DND-41 (cell line): ENCODE results near the gene DEAF1.

Experiments used
- ATAC-seq: fragments of 200-7000 bp; cut with Tn5 transposase; 3 replicates; pipeline ENCODE4 v1.9.1; 2021; ENCODE audit warnings: low read depth; ENCODE audit not compliant: insufficient read depth
- DNase-seq: peaks from one replicate; pipeline ENCODE4 v3.0.0-alpha.2; 2020
- H2AFZ ChIP-seq: 2 replicates; pipeline ENCODE4 v1.6.0; 2012; ENCODE audit warnings: low read depth, low read length
- H3K27ac ChIP-seq: 2 replicates; pipeline ENCODE4 v1.5.1; 2012; ENCODE audit warnings: low read length, inconsistent platforms
- H3K27me3 ChIP-seq: fragments of 200-600 bp; sonication (generic); 2 replicates; pipeline ENCODE4 v1.6.0; 2012; ENCODE audit warnings: low read length, mild to moderate bottlenecking, inconsistent platforms; ENCODE audit not compliant: insufficient read depth, poor library complexity
- H3K36me3 ChIP-seq: 2 replicates; pipeline ENCODE4 v1.5.1; 2012; ENCODE audit warnings: low read length, inconsistent platforms; ENCODE audit not compliant: insufficient read depth
- H3K4me1 ChIP-seq: 2 replicates; pipeline ENCODE4 v1.5.1; 2012; ENCODE audit warnings: mild to moderate bottlenecking, low read length; ENCODE audit not compliant: insufficient read depth
- H3K4me2 ChIP-seq: 2 replicates; pipeline ENCODE4 v1.6.0; 2012; ENCODE audit warnings: mild to moderate bottlenecking, moderate library complexity, low read length, inconsistent platforms; ENCODE audit not compliant: insufficient read depth
- H3K4me3 ChIP-seq, 2 experiments: fragments of 200-600 bp in 1 of 2; shearing (Covaris generic) in 1 of 2; 2 replicates each; pipeline ENCODE4 v1.5.1; 2012 to 2016; ENCODE audit warnings: inconsistent platforms in 2 of 2, low read length in 2 of 2, mild to moderate bottlenecking in 2 of 2, low read depth in 1 of 2, moderate library complexity in 1 of 2
- H3K79me2 ChIP-seq: 2 replicates; pipeline ENCODE4 v1.6.0; 2012; ENCODE audit warnings: low read length, inconsistent platforms; ENCODE audit not compliant: insufficient read depth
- H3K9ac ChIP-seq: 2 replicates; pipeline ENCODE4 v1.6.0; 2012; ENCODE audit warnings: low read depth, mild to moderate bottlenecking, inconsistent platforms, low read length, moderate library complexity
- H3K9me3 ChIP-seq: 2 replicates; pipeline ENCODE4 v1.5.1; 2012; ENCODE audit warnings: low read length, moderate library complexity, mild to moderate bottlenecking, inconsistent platforms; ENCODE audit not compliant: insufficient read depth, severe bottlenecking
- H4K20me1 ChIP-seq: 2 replicates; pipeline ENCODE4 v1.6.0; 2012; ENCODE audit warnings: low read length; ENCODE audit not compliant: insufficient read depth
- CTCF ChIP-seq: IDR thresholded peaks from 2 replicates; pipeline ENCODE4 v1.5.1; 2012; ENCODE audit warnings: borderline replicate concordance, low read length, moderate library complexity, mild to moderate bottlenecking; ENCODE audit not compliant: poor library complexity, severe bottlenecking; ENCODE audit errors: extremely low read depth
- EZH2 ChIP-seq: IDR thresholded peaks from 3 replicates; pipeline ENCODE4 v1.6.1; 2012; ENCODE audit warnings: borderline replicate concordance, low read depth, mild to moderate bottlenecking, moderate library complexity, low read length, inconsistent platforms; ENCODE audit not compliant: severe bottlenecking

The DEAF1 gene

DNA sequence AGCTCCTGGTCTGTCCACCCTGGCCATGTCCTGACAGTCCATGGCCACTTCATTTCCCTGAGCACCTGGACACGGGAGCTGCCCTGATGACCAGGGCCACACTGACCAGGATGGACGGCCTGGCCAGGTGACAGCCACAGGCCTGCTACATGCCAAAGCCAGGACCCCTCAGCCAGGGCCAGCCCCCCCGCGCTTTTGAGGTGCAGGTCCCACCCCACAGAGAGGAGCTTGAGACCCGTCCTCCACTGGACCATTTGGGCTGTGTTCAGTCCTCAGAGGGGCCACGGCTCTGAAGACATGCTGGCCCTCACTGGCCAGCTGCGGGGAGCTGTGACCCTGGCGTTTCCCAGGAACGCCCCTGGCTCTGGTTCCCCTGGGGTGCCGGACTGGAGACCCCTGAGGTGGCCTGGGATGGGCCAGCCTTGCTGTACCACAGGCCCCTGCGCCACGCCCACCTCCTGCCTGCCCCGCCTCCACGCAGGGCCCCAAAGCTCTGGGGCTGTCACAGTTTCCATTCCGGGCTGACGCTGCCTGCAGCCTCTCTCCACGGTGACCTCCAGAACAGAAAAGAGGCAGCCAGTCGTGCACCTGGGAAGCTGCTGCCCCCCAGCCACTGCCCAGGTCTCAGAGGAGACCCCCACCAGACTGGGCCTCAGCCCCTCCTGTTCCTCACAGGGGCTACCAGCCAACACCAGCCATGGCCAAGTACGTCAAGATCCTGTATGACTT, 29.2 kb upstream of the DEAF1 start:
- Histone ChIP-seq H3K27me3 (no peaks in the 10 kb centered on the region), H3K4me3 (no peak overlapping the region), H3K4me2 (no peak overlapping the region), H4K20me1 (peaks cover 15% of the 10 kb centered on the region), H3K79me2 (no peaks in the 10 kb centered on the region), H3K36me3 (no peaks in the 10 kb centered on the region), H3K4me1 (peaks cover 7% of the 10 kb centered on the region), H3K9ac (no peak overlapping the region), H2AFZ (no peak overlapping the region), H3K27ac (no peak overlapping the region), H3K9me3 (no peaks in the 10 kb centered on the region)
- ATAC-seq (no peak), DNase-seq (no peak)
- TF ChIP-seq CTCF (no peak), EZH2 (no peak)

DNA sequence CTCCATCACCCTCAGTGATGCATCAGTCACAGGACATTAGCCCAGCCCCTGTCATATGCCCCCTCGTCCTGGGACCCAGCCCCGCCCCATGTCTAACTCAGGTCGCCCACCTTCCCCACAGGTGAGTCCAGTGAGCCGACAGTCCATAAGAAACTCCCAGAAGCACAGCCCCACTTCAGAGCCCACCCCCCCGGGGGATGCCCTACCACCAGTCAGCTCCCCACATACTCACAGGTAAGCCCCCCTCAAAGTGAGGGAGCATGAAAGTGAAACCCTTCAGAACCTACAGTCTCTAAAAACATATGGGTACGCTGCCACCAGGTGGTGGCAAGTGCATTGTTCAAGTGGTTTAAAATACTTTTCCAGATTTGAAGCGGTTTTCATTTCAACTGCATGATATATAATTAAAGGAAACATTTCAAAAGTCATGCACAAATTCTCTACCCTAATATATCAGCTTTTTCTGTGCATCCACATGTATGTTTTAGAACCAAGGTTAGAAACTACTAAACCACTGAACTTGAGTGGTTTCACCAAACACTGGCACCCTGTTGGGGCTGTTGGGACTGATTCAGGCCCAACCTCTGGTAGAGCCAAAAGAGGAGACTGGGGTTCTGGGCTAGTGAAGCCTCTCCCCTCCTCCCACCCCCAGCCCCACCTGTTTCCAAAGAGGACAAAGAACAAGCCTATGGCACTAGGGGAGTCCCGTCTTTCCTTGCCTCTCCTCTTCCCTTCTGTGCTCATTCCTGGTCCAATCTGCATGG, 28.3 kb upstream of the DEAF1 start:
- Histone ChIP-seq H3K4me1 (peaks cover 7% of the 10 kb centered on the region), H3K9ac (no peak overlapping the region), H4K20me1 (peaks cover 15% of the 10 kb centered on the region), H3K9me3 (no peaks in the 10 kb centered on the region), H3K36me3 (no peaks in the 10 kb centered on the region), H3K4me3 (no peak overlapping the region), H3K4me2 (no peak overlapping the region), H3K27ac (no peak overlapping the region), H2AFZ (no peak overlapping the region), H3K79me2 (no peaks in the 10 kb centered on the region), H3K27me3 (no peaks in the 10 kb centered on the region)
- ATAC-seq (peak; percentile 60), DNase-seq (peak; percentile 57)
- TF ChIP-seq EZH2 = no peak
- peak; percentile 76 for TF ChIP-seq CTCF

DNA sequence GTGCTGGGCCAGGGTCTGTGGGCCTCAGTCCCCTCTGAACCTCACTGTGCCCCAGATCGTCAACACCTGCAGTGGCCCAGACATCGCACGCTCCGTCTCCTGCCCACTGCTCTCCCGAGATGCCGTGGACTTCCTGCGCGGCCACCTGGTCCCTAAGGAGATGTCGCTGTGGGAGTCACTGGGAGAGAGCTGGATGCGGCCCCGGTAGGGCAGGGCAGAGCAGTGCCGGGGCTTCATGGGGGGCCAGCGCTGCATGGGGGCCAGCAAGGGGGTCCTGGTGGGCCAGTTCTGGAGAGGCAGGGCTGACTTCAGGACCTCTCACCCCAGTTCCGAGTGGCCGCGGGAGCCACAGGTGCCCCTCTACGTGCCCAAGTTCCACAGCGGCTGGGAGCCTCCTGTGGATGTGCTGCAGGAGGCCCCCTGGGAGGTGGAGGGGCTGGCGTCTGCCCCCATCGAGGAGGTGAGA, 27.4 kb upstream of the DEAF1 start:
- no peaks in the 10 kb centered on the region for H3K36me3 ChIP-seq
- peaks cover 9% of the 10 kb centered on the region; the same call in 1 of the 2 replicates for H4K20me1 ChIP-seq
- H3K4me2 ChIP-seq = no peak overlapping the region
- H3K9me3 ChIP-seq = no peaks in the 10 kb centered on the region
- DNase-seq = no peak
- H3K79me2 ChIP-seq = no peaks in the 10 kb centered on the region
- ATAC-seq = no peak
- no peak overlapping the region for H3K9ac ChIP-seq
- H2AFZ ChIP-seq = no peak overlapping the region
- H3K4me3 ChIP-seq = no peak overlapping the region
- H3K27me3 ChIP-seq = no peaks in the 10 kb centered on the region
- no peak for TF ChIP-seq EZH2
- TF ChIP-seq CTCF = no peak
- 0 out of 2 replicates have a peak, but pooled peaks cover 3% of the 10 kb centered on the region for H3K4me1 ChIP-seq
- no peak overlapping the region for H3K27ac ChIP-seq
